H9 (cell line): Measurements from ENCODE around the gene PPRC1. TPM values are rescaled to one million over a fixed set of nuclear protein-coding genes. Genes with fewer than 3 reads are reported as not detected.
A peak's percentile ranks its signal among the peaks of the same experiment; 100 is the strongest.

Experiments used
- DNase-seq: peaks from one replicate; pipeline ENCODE4 v3.0.0-alpha.2; 2017
- H2AFZ ChIP-seq: one replicate; pipeline ENCODE4 v1.6.1; 2013; ENCODE audit warnings: mild to moderate bottlenecking, low read length, control low read depth, moderate library complexity
- H2AK5ac ChIP-seq: 2 replicates; pipeline ENCODE4 v1.6.1; 2013; ENCODE audit warnings: low read length, control low read depth, mixed read lengths; ENCODE audit not compliant: insufficient read length
- H2BK120ac ChIP-seq: one replicate; pipeline ENCODE4 v1.6.1; 2013; ENCODE audit warnings: low read depth, mild to moderate bottlenecking, low read length, control low read depth, inconsistent platforms; ENCODE audit not compliant: poor library complexity, severe bottlenecking
- H2BK12ac ChIP-seq: 2 replicates; pipeline ENCODE4 v1.6.1; 2013; ENCODE audit warnings: low read length, control low read depth, mixed read lengths, low read depth; ENCODE audit not compliant: insufficient read length
- H2BK15ac ChIP-seq: 2 replicates; pipeline ENCODE4 v1.6.1; 2013; ENCODE audit warnings: low read depth, low read length, control low read depth
- H2BK20ac ChIP-seq: one replicate; pipeline ENCODE4 v1.6.1; 2013; ENCODE audit warnings: low read depth, mild to moderate bottlenecking, low read length, control low read depth, inconsistent platforms; ENCODE audit not compliant: poor library complexity, severe bottlenecking
- H2BK5ac ChIP-seq: 2 replicates; pipeline ENCODE4 v1.6.1; 2013; ENCODE audit warnings: low read length, control low read depth, mixed read lengths; ENCODE audit not compliant: insufficient read length
- H3K14ac ChIP-seq: 2 replicates; pipeline ENCODE4 v1.6.1; 2013; ENCODE audit warnings: low read length, control low read depth; ENCODE audit not compliant: insufficient read depth
- H3K18ac ChIP-seq: 2 replicates; pipeline ENCODE4 v1.6.1; 2013; ENCODE audit warnings: low read depth, mild to moderate bottlenecking, mixed read lengths, low read length, control low read depth; ENCODE audit not compliant: insufficient read length
- H3K23ac ChIP-seq: 2 replicates; pipeline ENCODE4 v1.6.1; 2013; ENCODE audit warnings: low read length, control low read depth, mixed read lengths, low read depth; ENCODE audit not compliant: insufficient read length
- H3K23me2 ChIP-seq: 2 replicates; pipeline ENCODE4 v1.6.1; 2013; ENCODE audit warnings: low read depth, mild to moderate bottlenecking, mixed read lengths, low read length, control low read depth; ENCODE audit not compliant: insufficient read length, poor library complexity, severe bottlenecking
- H3K27ac ChIP-seq: 2 replicates; pipeline ENCODE4 v1.5.1; 2013; ENCODE audit warnings: low read length, control low read depth, mixed read lengths, low read depth; ENCODE audit not compliant: insufficient read length
- H3K27me3 ChIP-seq: 2 replicates; pipeline ENCODE4 v1.6.1; 2013; ENCODE audit warnings: low read length, control low read depth, inconsistent platforms; ENCODE audit not compliant: insufficient read depth
- H3K4ac ChIP-seq: 2 replicates; pipeline ENCODE4 v1.6.1; 2013; ENCODE audit warnings: low read depth, mild to moderate bottlenecking, control low read depth, inconsistent platforms, low read length, moderate library complexity
- H3K4me1 ChIP-seq: 2 replicates; pipeline ENCODE4 v1.6.1; 2013; ENCODE audit warnings: low read length, control low read depth, inconsistent platforms; ENCODE audit not compliant: insufficient read depth
- H3K4me2 ChIP-seq: 2 replicates; pipeline ENCODE4 v1.6.1; 2013; ENCODE audit warnings: low read length, control low read depth, mixed read lengths; ENCODE audit not compliant: insufficient read length, insufficient read depth
- H3K56ac ChIP-seq: 2 replicates; pipeline ENCODE4 v1.6.1; 2013; ENCODE audit warnings: low read depth, mild to moderate bottlenecking, mixed read lengths, low read length, control low read depth; ENCODE audit not compliant: insufficient read length
- H3K79me1 ChIP-seq: 2 replicates; pipeline ENCODE4 v1.6.1; 2013; ENCODE audit warnings: low read depth, mild to moderate bottlenecking, moderate library complexity, low read length, control low read depth, inconsistent platforms; ENCODE audit not compliant: insufficient read depth, poor library complexity, severe bottlenecking
- H3K79me2 ChIP-seq: 2 replicates; pipeline ENCODE4 v1.6.1; 2013; ENCODE audit warnings: low read length, control low read depth, inconsistent platforms; ENCODE audit not compliant: insufficient read depth
- H3K9ac ChIP-seq: 2 replicates; pipeline ENCODE4 v1.6.1; 2013; ENCODE audit warnings: low read length, control low read depth, mixed read lengths; ENCODE audit not compliant: insufficient read length; ENCODE audit errors: extremely low read depth
- H3K9me3 ChIP-seq: one replicate; pipeline ENCODE4 v1.6.1; 2013; ENCODE audit warnings: low read depth, low read length, inconsistent platforms; ENCODE audit not compliant: control insufficient read depth
- H3T11ph ChIP-seq: one replicate; pipeline ENCODE4 v1.6.1; 2013; ENCODE audit warnings: mild to moderate bottlenecking, low read length, control low read depth, inconsistent platforms
- H4K20me1 ChIP-seq: one replicate; pipeline ENCODE4 v1.6.1; 2013; ENCODE audit not compliant: control insufficient read depth, insufficient read length, insufficient read depth
- H4K5ac ChIP-seq: 2 replicates; pipeline ENCODE4 v1.6.1; 2013; ENCODE audit warnings: low read depth, mild to moderate bottlenecking, mixed read lengths, low read length, control low read depth; ENCODE audit not compliant: insufficient read length
- H4K8ac ChIP-seq: replicated peaks from 2 replicates; pipeline ENCODE4 v1.6.1; 2013; ENCODE audit warnings: low read length, control low read depth, mixed read lengths, low read depth; ENCODE audit not compliant: insufficient read length
- H4K91ac ChIP-seq: 2 replicates; pipeline ENCODE4 v1.6.1; 2013; ENCODE audit warnings: low read depth, mild to moderate bottlenecking, moderate library complexity, mixed read lengths, low read length, control low read depth; ENCODE audit not compliant: insufficient read length
- H3K27ac Mint-ChIP-seq, 3 experiments: 2 replicates in 2 of 3; 3 replicates in 1 of 3; pipeline ENCODE4 v1.8.0; 2020 to 2021; ENCODE audit warnings: mixed read lengths in 3 of 3, mild to moderate bottlenecking in 1 of 3, moderate library complexity in 1 of 3
- H3K27me3 Mint-ChIP-seq: 2 replicates; pipeline ENCODE4 v1.8.0; 2021; ENCODE audit warnings: low read depth, mild to moderate bottlenecking, moderate library complexity, mixed read lengths
- H3K36me3 Mint-ChIP-seq, 3 experiments: 2 replicates in 2 of 3; 3 replicates in 1 of 3; pipeline ENCODE4 v1.8.0; 2020 to 2021; ENCODE audit warnings: low read depth in 3 of 3, mixed read lengths in 3 of 3; ENCODE audit not compliant: insufficient read depth in 1 of 3
- H3K4me1 Mint-ChIP-seq, 2 experiments: 2 replicates each; pipeline ENCODE4 v1.8.0; 2020; ENCODE audit warnings: mixed read lengths in 2 of 2
- H3K4me3 Mint-ChIP-seq, 2 experiments: 2 replicates in 1 of 2; 3 replicates in 1 of 2; pipeline ENCODE4 v1.8.0; 2020 to 2021; ENCODE audit warnings: mild to moderate bottlenecking in 2 of 2, mixed read lengths in 2 of 2, moderate library complexity in 1 of 2
- H3K9me3 Mint-ChIP-seq, 2 experiments: 2 replicates in 1 of 2; 3 replicates in 1 of 2; pipeline ENCODE4 v1.8.0; 2020; ENCODE audit warnings: mild to moderate bottlenecking in 2 of 2, mixed read lengths in 2 of 2, moderate library complexity in 1 of 2
- WGBS: extraction: QIAGEN DNeasy Blood & Tissue Kit; methylation state at CpG from one replicate; pipeline ENCODE4 v1.1.7; 2013; ENCODE audit warnings: missing lambda C conversion rate, low lambda C conversion rate, mixed read lengths; ENCODE audit not compliant: insufficient read length; ENCODE audit errors: extremely low coverage; 5-methylcytosine and 5-hydroxymethylcytosine counted together
- total RNA-seq: library from RNA; stranded (reverse); gene quantifications from 2 replicates; pipeline ENCODE4 v1.2.1, GENCODE V29; 2021
- TF ChIP-seq, protein P1 (sequence below): fragments of 200-600 bp; sonication (generic); conservative IDR thresholded peaks from 3 replicates; pipeline ENCODE4 v1.8.0; 2021; ENCODE audit warnings: antibody characterized with exemption, mild to moderate bottlenecking

PPRC1 gene
- total RNA-seq, 1 experiment from 2014 or later, result 121 TPM

DNA sequence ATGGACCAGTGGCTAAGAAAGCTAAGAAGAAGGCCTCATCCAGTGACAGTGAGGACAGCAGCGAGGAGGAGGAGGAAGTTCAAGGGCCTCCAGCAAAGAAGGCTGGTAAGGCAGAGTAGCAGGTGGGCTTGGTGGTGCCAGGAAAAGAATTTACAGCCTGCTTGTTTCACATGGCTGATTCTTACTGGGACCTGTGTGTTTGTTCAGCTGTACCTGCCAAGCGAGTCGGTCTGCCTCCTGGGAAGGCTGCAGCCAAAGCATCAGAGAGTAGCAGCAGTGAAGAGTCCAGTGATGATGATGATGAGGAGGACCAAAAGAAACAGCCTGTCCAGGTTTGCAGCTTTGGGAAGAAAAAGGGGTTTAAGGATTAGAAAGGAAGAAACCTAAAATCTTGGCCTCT, 24.4 kb downstream of the PPRC1 start:
- H3T11ph ChIP-seq, result no peak overlapping the region
- peak overlapping the region in 2 of 3 experiments; percentile 9 to 12; a peak in 2 of 7 replicates for H3K27ac Mint-ChIP-seq
- no peak overlapping the region for H2AFZ ChIP-seq
- no peak overlapping the region for H4K5ac ChIP-seq
- H3K23ac ChIP-seq, result no peak overlapping the region
- peaks cover 30% of the 10 kb centered on the region for H3K79me2 ChIP-seq
- no peak overlapping the region for H3K4ac ChIP-seq
- H3K56ac ChIP-seq, result no peak overlapping the region
- H4K91ac ChIP-seq, result no peak overlapping the region
- no peak overlapping the region for H2BK120ac ChIP-seq
- no peaks in the 10 kb centered on the region; a peak in 1 of 5 replicates for H3K9me3 Mint-ChIP-seq
- no peak overlapping the region for H2BK12ac ChIP-seq
- H2BK20ac ChIP-seq, result no peak overlapping the region
- H2BK15ac ChIP-seq, result no peak overlapping the region
- no peak overlapping the region for H2AK5ac ChIP-seq
- no peaks in the 10 kb centered on the region for H4K20me1 ChIP-seq
- no peak for DNase-seq
- H3K4me3 Mint-ChIP-seq, result no peak overlapping the region; a peak in 1 of 5 replicates
- peaks cover 9 to 12% of the 10 kb centered on the region in 2 experiments for H3K4me1 Mint-ChIP-seq
- H2BK5ac ChIP-seq, result no peak overlapping the region
- no peaks in the 10 kb centered on the region for H3K23me2 ChIP-seq
- peaks cover 77 to 97% (median 91%) of the 10 kb centered on the region in 3 experiments for H3K36me3 Mint-ChIP-seq
- H4K8ac ChIP-seq, result no peak overlapping the region
- H3K14ac ChIP-seq, result no peak overlapping the region
- no peaks in the 10 kb centered on the region for H3K27me3 ChIP-seq
- no CpG with 5 or more reads among the region's 3 CpGs for WGBS
- H3K9me3 ChIP-seq, result no peaks in the 10 kb centered on the region
- H3K4me1 ChIP-seq, result no peaks in the 10 kb centered on the region
- no peak overlapping the region for H3K18ac ChIP-seq
- no peak overlapping the region for H3K4me2 ChIP-seq
- TF ChIP-seq, protein P1, sequence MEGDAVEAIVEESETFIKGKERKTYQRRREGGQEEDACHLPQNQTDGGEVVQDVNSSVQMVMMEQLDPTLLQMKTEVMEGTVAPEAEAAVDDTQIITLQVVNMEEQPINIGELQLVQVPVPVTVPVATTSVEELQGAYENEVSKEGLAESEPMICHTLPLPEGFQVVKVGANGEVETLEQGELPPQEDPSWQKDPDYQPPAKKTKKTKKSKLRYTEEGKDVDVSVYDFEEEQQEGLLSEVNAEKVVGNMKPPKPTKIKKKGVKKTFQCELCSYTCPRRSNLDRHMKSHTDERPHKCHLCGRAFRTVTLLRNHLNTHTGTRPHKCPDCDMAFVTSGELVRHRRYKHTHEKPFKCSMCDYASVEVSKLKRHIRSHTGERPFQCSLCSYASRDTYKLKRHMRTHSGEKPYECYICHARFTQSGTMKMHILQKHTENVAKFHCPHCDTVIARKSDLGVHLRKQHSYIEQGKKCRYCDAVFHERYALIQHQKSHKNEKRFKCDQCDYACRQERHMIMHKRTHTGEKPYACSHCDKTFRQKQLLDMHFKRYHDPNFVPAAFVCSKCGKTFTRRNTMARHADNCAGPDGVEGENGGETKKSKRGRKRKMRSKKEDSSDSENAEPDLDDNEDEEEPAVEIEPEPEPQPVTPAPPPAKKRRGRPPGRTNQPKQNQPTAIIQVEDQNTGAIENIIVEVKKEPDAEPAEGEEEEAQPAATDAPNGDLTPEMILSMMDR, result no peak
- peaks cover 3% of the 10 kb centered on the region; the same call in 1 of the 2 replicates for H3K27me3 Mint-ChIP-seq
- H3K27ac ChIP-seq, result no peak overlapping the region
- peaks cover 7% of the 10 kb centered on the region for H3K79me1 ChIP-seq
- H3K9ac ChIP-seq, result no peak overlapping the region
